HL-60 (cell line): ENCODE results near the gene LRFN2.

ENCODE experiments used
- CTCF ChIP-seq: IDR thresholded peaks from one replicate; pipeline ENCODE4 v1.5.1; 2011; ENCODE audit warnings: low read length, control low read depth, inconsistent platforms; ENCODE audit not compliant: insufficient read depth
- POLR2AphosphoS5 ChIP-seq: IDR thresholded peaks from 2 replicates; pipeline ENCODE4 v1.6.1; 2012; ENCODE audit warnings: low read depth
- TF ChIP-seq, protein P1 (sequence below): IDR thresholded peaks from 2 replicates; pipeline ENCODE4 v1.6.1; 2012; ENCODE audit warnings: low read depth; ENCODE audit not compliant: insufficient replicate concordance

- no peak for TF ChIP-seq CTCF
- TF ChIP-seq, protein P1, sequence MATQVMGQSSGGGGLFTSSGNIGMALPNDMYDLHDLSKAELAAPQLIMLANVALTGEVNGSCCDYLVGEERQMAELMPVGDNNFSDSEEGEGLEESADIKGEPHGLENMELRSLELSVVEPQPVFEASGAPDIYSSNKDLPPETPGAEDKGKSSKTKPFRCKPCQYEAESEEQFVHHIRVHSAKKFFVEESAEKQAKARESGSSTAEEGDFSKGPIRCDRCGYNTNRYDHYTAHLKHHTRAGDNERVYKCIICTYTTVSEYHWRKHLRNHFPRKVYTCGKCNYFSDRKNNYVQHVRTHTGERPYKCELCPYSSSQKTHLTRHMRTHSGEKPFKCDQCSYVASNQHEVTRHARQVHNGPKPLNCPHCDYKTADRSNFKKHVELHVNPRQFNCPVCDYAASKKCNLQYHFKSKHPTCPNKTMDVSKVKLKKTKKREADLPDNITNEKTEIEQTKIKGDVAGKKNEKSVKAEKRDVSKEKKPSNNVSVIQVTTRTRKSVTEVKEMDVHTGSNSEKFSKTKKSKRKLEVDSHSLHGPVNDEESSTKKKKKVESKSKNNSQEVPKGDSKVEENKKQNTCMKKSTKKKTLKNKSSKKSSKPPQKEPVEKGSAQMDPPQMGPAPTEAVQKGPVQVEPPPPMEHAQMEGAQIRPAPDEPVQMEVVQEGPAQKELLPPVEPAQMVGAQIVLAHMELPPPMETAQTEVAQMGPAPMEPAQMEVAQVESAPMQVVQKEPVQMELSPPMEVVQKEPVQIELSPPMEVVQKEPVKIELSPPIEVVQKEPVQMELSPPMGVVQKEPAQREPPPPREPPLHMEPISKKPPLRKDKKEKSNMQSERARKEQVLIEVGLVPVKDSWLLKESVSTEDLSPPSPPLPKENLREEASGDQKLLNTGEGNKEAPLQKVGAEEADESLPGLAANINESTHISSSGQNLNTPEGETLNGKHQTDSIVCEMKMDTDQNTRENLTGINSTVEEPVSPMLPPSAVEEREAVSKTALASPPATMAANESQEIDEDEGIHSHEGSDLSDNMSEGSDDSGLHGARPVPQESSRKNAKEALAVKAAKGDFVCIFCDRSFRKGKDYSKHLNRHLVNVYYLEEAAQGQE = no peak
- no peak for TF ChIP-seq POLR2AphosphoS5
Measured at GRCh38 chr6:40369891-40370290, 217.3 kb downstream of the LRFN2 start.
